GM18907 (cell line): ENCODE data around the gene DLL4.
A peak's percentile ranks its signal among the peaks of the same experiment; 100 is the strongest.

Experiments
- ATAC-seq: cut with Tn5 transposase; IDR thresholded peaks from one replicate; pipeline ENCODE4 v1.9.1; 2021; ENCODE audit warnings: mild to moderate bottlenecking, moderate library complexity; ENCODE audit not compliant: unreplicated experiment

Gene DLL4

DNA sequence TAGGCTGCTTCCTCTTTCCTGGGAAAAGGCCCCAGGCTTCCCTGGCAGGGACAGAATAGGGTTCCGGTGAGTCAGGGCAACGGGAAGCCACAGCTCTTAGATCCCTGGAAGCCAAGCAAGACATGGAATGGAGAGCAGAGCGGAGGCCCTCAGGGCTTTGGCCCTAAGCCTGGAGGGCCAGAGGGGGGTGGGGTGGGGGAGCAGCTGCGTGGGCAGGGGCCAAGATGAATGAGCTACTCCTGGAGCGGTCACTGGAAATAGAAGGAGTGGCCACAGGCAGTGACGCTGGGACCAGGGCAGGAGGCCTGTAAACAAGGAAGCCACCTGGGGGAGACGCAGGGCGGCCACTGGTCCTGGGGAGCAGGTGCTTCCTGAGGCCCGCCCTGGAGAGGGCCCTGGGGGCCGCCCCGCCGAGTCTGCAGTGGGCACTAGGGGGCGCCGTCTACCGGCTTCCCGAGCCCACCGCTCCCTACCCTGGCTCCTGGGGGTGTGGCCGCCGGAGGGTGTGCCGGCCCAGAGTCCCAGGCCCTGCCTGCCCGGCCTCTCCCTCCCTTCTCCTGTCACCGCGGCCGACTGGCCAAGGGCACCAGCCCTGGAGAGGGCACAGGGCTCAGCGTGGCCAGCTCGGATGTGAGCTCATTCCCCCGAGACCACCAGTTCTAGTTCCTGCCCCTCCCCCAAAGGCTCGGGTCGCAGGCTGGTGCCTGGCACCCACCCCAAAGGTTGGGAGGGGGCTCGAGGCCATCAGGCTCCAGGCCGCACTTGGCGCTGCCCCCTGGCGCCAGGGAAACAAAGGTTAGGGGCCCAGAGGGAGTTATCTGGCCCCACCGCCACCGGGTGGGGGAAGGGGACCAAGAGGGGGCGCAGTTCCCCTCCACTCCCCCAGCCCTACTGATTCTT is 22.8 kb upstream of the DLL4 start:
- ATAC-seq, result peak; percentile 62

DNA sequence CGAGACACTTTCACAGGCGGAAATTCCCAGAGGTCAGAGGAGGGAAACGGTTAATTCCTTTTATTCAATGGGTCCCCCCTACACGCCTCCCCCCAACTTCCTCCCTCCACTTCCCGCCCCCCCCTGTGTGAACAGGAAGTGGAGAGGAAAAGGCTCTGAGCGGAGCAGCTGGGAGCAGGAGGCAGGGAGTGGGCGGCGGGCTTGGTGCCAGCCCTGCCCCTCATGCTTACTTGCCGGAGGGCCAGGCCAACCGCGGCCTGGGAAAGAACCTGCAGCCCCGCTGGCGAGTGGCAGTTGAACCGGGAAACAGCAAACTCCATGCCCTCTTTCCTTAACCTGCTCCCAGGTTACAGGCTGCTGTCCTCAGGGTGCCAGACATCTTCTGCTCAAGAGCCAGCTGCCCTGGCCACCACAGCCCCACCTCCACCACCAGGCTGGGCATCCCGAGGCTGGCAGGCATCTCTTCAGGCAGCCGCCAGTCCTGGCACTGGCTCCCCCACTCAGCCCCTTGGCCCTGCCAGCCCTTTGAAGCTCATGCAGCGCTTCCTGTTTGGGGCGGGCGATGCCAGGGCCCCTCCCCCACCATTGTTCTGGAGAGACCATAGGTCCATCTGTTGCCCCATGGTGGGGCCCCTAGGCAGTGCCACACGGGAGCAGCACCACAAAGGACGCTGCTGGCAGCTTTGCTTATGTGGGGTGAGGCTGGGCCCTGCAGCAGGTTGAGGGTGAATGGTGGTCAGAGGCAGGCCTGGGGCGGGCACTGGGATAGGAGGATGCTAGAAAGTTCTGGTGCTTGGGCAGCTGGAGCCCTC is 21.9 kb upstream of the DLL4 start:
- ATAC-seq, result peak; percentile 20

DNA sequence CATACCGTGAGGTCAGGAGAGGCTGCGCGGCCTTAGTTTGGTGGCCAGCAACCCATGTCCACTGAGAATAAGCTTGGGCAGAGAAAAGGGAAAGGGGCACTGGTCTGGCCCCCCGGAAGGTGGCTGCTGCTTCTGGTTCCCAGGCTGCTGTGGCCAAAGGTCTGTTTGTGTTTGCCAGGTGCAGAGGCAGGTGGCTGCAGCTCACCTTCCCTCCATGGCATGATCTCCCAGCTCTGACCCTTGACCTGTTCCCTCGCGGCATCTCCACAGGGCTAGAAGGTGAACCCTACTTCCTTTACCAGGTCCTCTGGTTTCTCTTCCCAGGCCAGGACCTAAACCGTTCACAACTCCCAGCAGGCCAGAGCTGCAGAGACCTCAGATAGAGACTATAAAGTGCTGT is 21.0 kb upstream of the DLL4 start:
- no peak for ATAC-seq

DNA sequence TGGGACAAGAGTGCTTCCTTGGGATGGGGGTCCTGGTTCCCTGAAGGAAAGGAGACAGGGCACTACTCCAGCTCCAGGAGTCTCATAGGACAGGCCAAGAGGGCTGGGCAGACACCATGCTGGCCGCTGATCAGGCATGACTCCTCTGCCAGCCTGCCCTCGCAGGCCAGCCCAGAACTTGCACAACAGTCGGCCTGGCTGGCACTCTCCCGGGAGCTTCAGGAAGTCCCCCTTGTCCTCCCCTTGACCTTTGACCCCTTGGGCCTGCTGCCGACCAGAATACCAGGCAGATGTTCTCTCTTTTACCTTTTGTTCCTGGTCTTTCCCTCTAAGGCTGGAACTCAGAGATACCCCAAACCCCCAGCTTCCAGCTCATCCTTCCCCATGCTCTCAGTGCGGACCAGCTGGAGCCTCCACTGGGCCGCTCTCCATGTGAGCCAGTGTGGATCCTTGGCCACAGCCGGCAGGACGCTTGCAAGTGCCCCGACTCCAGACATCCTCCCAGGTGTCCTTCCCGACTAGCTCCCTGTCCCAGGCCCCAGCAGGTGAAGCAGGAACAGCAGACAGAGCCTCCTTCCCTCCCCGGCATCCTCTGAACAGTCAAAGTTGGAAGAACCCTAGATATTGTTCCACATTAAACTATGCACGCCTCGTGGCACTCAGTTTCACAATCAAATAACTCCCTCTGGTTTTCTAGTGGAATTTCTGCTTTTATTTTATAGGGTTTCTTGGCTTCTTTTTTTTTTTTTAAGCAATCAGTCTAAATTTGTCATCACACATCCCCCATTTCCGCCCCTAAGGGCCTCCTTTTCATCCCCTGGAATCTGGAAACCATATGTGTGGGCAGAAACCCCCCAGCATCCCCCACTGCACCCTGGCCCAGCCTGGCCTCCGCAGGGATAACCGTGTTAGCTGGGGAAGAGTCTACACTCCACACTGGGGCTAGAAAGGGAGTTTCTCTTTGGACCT is 19.2 kb upstream of the DLL4 start:
- ATAC-seq, result no peak

DNA sequence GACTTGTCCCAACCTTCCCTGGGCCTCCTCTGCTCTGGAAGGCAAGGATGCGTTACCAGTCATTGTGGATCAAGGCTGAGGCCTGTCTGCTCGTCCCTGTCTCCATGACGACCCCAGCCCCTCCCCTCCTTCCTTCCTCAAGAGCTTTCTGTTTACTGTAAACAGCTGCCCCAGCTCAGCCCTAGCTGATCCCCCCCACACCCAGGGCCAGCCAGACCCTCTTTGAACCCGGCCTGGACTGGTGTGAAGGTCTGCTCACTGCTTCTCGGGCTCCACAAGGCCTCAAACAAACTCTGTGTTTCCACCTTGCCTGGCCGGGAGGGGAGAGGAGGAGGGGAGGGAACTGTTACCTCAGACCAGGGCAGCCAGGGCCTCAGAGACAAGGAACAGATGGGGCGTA is 18.0 kb upstream of the DLL4 start:
- ATAC-seq, result no peak

DNA sequence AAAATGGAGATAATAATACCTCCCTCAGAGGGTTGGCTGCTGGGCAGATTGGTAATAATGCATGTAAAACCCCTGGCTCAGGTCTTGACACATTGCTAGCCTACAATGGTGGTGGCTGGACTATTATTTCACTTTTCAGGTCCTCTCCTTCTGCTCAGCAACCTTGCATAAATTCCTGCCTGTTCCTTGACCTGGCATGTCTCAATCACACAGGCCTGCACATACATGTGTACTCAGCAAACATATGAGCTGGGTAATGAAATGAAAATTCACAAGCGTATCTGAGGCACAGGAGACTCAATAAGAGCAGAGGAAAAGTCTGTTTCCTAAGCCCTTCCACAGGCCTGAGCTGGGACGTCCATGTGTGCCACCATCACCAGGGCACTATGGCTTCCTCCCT is 17.4 kb upstream of the DLL4 start:
- ATAC-seq, result no peak

DNA sequence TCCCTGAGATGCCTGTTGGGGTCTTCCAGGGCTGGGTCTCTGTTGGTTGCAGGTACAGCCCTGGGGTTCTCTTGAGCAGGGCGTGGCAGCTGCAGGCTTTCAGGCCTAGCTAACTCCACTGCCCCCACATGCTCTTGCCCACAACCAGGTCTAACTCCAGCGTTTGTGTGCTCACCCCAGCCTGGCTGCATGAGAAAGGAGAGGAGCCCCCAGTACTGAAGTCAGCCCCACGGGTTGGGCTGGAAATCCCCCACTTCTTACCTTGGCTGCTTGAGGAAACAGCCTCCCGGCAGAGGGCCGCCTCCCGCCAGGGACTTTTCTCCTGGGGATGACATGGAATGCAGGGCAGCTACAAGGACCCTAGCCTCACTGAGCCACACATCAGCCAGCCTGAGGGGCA is 16.7 kb upstream of the DLL4 start:
- no peak for ATAC-seq

DNA sequence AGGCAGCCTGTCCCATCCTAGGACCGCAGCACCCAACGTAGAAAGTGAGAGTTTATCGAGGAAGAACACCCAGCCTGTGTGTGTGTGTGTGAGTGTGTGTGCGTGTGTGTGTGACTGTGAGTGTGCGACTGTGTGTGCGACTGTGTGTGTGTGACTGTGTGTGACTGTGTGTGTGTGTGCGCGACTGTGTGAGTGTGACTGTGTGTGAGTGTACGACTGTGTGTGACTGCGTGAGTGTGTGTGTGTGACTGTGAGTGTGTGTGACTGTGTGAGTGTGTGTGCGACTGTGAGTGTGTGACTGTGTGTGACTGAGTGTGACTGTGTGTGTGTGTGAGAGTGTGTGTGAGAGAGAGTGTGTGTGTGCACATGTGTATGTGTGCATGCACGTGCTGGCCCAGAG is 15.1 kb upstream of the DLL4 start:
- ATAC-seq, result no peak

DNA sequence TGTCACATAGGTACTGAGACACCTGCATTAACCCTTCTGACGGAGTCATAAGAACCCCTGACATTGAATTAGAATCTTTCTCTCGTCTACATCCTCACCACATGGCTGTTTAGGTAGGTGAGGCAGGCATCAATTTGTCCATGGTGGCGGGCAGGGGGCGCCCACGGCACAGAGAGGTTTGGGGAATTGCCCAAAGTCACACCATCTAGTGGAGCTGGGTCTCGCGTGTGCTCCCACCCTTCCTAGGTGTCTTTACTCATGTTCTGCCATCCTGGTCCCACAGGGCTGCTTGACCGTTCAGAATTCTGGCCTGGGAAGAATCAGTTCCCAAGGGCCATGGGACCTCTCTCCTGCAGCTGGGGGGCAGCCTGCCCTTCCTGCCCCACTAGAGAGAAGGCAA is 14.7 kb upstream of the DLL4 start:
- ATAC-seq, result no peak

DNA sequence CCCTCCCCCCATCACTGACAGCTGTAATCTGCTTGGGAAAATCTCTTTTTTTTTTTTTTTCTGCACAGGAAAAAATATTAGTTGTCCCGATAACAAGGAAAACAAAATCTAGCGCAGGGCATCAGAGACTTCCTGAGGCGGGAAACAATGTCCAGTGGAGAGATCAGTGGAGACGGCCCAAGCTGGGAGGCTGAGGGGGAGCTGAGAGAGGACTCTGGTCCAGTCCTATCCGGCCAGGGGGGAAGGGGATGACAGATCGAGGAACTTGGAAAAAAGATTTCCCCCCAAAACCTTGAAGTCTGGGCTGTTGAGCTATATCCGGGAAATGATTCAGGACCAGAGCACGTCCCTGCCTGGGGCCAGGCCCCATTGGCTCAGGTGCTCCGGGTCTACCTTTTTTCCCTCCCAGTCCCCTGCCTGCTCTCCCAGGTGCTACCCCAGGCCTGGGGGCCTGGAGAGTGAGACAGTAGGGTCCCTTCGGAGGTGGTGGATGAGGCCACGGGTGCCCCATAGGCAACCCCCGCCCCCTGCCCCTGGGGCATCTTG is 14.0 kb upstream of the DLL4 start:
- ATAC-seq, result no peak

DNA sequence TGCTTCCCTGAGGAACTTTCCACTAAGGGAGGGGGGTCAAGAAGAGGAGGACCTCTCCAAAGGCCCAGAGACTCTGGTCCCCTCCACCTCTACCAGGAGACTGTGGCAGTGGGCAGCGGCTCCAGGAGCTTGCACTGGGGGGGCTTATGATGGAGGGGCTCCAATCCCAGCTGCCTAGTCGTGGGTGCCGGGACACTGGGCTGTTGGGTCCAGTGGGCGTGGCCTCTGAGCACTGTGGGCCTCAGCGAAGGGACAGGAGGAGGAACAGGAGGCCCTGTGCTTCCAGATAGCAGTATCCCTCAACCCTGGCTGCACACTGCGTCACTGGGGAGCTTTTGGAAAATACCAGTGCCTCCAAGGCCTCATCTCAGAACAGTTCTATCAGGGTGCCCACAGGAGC is 13.5 kb upstream of the DLL4 start:
- no peak for ATAC-seq

DNA sequence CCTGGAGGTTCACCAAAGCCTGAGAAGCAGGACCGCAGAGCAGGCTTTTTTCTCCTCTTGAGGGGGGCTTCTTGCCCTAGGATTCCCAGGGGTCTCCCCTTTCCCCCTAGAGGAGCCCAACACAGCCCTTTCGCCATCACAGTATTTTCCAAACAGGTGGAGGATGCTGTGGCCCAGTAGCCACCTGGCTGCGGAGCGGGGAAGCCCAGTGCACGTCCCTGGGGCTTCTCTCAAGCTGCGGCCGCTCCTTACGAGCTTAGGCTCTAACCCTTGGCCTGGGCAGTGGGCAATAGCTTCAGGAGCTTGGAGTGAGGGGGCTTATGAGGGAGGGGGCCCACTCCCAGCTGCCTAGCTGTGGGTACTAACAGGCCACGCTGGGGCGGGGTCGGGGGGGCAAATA is 11.6 kb upstream of the DLL4 start:
- ATAC-seq, result no peak

DNA sequence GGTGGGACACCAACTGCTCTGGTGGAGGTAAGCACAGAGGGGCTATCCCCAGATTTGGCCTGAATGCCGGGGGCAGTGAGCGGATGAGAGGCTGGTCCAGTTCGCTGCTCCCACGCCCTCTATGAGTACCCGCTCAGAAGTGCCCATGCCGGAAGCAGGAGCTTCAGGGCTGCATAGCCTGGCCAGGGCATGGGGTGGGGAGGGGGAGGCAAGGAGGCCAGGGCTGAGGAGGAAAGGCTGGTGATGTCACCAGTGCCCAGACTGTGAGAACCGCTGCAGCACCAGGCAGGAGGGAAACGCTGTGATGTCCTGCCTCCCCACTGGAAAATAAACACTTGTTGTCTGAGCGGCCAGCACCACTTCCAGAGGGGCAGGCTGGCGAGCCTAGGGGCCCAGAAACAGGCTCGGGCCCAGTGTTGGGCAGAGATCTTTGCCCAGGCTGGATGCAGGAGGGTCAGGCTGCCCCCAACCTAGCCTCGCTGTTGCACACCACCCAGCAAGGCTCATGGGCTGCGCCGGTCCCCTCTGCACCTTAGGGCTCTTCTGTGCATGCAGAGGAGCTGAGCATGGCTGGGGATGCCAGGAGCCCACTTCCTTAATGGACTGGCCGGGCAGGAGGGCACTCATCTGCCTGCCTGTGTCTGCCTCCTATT is 10.9 kb upstream of the DLL4 start:
- no peak for ATAC-seq

DNA sequence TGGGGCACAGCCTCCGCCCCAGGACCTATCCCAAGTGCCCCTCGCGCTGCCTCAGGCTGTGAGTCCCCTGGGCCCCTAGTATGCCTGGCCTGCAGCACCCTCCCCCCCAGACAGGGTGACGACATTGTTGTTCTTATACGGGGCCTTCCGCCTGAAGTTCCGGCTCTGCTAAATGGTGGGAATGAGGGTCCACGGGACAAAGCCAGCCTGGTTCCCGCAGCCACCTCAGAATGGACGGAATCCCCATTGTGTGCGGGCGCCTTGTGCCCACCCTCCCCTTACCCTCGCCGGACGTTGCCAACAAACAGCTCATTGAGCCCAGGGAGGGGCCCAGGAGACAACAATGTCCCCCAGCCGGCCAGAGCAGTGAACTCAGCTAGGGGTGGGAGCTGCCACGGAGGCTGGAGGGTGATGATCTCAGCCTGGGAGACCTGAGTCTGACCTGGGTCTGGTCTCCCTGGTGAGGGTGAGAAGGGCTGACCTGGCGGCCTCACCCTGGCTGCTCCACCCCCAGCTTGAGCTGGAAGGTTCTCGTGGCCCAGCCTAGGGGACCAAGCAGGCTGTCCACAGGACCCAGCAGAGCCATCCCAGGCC is 10.2 kb upstream of the DLL4 start:
- ATAC-seq, result no peak

DNA sequence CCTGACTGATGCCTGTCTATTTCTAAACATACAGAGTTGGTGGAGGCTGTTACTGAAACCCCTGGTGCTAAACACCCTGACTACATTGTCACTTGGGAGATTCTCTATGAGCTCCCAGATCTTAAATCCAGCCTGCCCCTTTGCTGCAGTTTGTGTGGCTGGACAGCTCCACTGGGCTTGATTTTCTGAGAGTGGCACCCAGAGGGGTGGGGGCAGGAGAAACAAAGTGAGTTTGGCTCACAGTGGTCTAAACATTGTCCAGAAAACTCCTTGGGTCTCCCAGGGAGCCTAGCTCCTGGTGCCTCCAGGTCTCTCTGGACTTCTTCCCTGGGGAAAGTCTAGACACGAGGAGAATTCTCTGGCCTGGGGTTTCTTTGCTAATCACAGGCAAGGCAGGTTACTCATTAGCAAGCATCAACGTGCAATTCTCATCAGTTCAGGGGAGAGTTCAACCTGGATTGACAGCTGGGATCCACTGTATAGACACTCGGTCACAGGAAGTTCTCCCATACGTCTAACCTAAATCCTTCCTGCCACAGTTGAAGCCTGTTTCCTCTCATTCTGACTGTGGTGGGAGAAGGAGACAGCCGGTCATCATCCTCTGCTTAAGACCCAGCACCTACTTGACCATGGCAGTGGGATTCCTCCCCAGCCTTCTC is 7.1 kb upstream of the DLL4 start:
- ATAC-seq, result no peak

DNA sequence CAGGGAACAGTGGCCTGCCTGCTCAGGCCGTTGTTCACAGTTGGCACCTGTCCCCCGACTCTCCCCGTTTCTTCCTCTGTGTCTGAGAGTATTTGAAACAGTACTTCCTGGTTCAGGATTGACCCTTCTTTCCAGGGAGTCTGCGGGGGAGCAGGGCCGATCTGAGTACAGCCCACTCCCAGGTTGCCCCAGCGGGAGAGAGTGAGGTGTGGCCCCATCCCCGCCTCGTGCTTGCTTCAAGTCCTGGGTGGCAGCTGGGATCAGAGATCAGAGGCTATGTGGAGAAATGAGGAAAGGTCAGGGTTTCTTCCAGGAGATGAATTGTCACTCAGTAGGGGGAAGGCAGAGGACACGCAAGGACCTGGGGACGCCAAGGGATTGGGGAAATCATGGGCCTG is 6.5 kb upstream of the DLL4 start:
- ATAC-seq, result no peak

DNA sequence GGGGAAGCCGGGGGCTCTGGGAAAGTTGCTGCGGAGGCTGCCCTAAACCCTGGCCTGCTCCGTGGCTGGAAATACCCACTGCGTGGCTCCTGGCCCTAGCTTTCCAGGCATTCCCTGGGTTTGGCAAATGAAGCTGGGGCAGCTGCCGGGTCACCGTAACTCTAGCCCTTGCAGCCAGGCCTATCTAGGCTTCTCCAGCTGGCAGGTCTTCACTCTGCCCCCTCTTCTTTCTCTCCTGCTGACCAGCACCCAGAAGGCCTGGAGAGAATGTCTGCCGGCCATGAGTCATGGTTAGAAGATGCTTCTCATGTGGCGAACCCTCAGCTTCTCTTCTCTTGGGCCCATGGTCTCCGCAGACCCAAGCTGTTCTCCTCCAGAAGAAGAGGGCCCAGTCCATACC is 5.6 kb upstream of the DLL4 start:
- no peak for ATAC-seq

DNA sequence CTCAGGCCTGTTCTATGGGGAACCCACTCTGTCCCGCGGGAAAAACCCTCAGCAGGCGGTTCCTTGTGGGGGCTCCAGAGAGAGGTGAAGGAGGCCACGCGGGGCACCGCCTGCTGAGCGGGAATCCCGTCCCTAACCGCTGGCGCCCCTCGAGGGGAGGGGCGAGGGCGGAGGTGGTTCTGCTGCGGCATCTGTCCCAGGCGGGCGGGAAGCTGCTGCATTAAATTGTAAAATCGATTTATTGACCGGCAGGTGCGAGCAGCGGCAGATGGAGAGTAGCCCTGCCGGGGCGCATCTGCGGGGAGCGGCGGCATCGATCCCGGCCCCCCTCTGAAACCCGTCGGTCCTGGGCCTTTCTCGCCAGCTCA is 3.7 kb upstream of the DLL4 start:
- no peak for ATAC-seq

DNA sequence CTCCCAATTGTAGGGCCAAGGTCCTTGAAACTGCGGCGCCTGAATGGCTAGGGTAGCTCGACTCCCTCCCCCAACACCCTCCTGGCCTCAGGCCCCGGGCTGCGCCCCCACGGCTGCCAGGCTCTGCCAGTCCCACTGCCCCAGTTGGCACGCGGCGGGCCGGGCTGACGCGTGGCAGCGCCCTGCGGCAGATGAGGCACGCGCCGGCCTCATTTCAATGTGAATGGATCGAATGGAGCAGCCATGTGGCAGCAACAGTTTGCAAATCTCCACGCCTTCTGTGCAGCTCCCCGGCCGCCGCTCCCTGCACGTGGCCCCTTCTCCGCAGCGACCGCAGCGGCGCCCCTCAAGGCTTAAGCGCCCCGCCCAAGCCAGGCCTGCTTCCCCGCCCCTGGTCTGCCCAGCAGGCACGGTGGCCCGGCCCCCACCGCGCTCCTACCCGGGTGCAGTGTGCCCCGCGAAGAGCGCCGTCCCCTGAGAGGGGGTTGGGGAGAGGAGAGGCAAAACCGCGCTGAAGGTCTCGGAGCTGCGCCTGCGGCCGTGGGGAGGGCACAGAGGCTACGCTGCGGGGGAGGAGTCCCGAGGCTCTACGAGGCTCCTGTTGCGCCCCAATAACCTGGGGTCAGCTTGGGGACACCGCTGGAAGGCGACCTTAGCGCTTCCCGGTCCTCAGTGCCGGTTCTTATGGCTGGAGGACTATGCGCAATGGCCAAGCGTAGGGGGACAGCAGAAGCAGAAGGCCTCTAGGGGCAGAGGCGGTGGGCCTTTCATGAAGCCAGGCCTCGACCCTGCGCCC is 3.1 kb upstream of the DLL4 start:
- no peak for ATAC-seq
